GM19324 (cell line): Measurements from ENCODE around the gene C10orf71.

Source experiments
- ATAC-seq: cut with Tn5 transposase; IDR thresholded peaks from one replicate; pipeline ENCODE4 v1.9.1; 2021; ENCODE audit warnings: mild to moderate bottlenecking, moderate library complexity; ENCODE audit not compliant: unreplicated experiment, low FRiP score

The C10orf71 gene

GRCh38 chr10:49368256-49368655 is 69.3 kb downstream of the C10orf71 start:
- ATAC-seq: no peak

- no peak for ATAC-seq
Observed at GRCh38 chr10:49369216-49370162, 70.5 kb downstream of the C10orf71 start.

GRCh38 chr10:49370326-49371100 is 71.5 kb downstream of the C10orf71 start:
- ATAC-seq: no peak

- ATAC-seq: no peak
Observed at GRCh38 chr10:49371967-49372366, 73.0 kb downstream of the C10orf71 start.

- no peak for ATAC-seq
Observed at GRCh38 chr10:49373361-49373760, 74.4 kb downstream of the C10orf71 start.

GRCh38 chr10:49374740-49375139 is 75.8 kb downstream of the C10orf71 start:
- ATAC-seq: no peak

GRCh38 chr10:49375611-49376010 is 76.6 kb downstream of the C10orf71 start:
- no peak for ATAC-seq
